Loucy (cell line): Measurements from ENCODE around the gene ABHD17A.
A peak's percentile ranks its signal among the peaks of the same experiment; 100 is the strongest.

Source experiments
- H2AFZ ChIP-seq: fragments of 200-600 bp; sonication (generic); 2 replicates; pipeline ENCODE4 v1.6.0; 2016; ENCODE audit warnings: antibody characterized with exemption, mild to moderate bottlenecking, low read length, moderate library complexity
- H3F3A ChIP-seq: fragments of 200-600 bp; 2 replicates; pipeline ENCODE4 v1.6.0; 2016; ENCODE audit warnings: antibody characterized with exemption, low read depth, mild to moderate bottlenecking
- H3K27me3 ChIP-seq: fragments of 200-600 bp; sonication (generic); 2 replicates; pipeline ENCODE4 v1.6.1; 2014; ENCODE audit warnings: low read length, mild to moderate bottlenecking; ENCODE audit not compliant: insufficient read depth, poor library complexity, severe bottlenecking
- H3K36me3 ChIP-seq: fragments of 200-600 bp; sonication (generic); 2 replicates; pipeline ENCODE4 v1.6.1; 2016; ENCODE audit warnings: low read length; ENCODE audit not compliant: insufficient read depth
- H3K4me1 ChIP-seq: fragments of 200-600 bp; sonication (generic); 2 replicates; pipeline ENCODE4 v1.5.1; 2014; ENCODE audit warnings: low read length, mild to moderate bottlenecking; ENCODE audit not compliant: insufficient read depth, poor library complexity, severe bottlenecking
- H3K4me2 ChIP-seq: fragments of 200-600 bp; sonication (generic); 2 replicates; pipeline ENCODE4 v1.6.0; 2014; ENCODE audit warnings: antibody characterized with exemption, low read length, low read depth, mild to moderate bottlenecking; ENCODE audit not compliant: poor library complexity, severe bottlenecking
- H3K4me3 ChIP-seq: fragments of 200-600 bp; sonication (generic); 2 replicates; pipeline ENCODE4 v1.5.1; 2014; ENCODE audit warnings: low read length, mild to moderate bottlenecking, mixed read lengths; ENCODE audit not compliant: poor library complexity, severe bottlenecking
- H3K79me2 ChIP-seq: fragments of 200-600 bp; sonication (generic); 2 replicates; pipeline ENCODE4 v1.6.1; 2014; ENCODE audit warnings: low read length; ENCODE audit not compliant: insufficient read depth
- H3K9ac ChIP-seq: fragments of 200-600 bp; sonication (generic); 2 replicates; pipeline ENCODE4 v1.6.0; 2014; ENCODE audit warnings: mild to moderate bottlenecking, low read depth, low read length, moderate library complexity; ENCODE audit not compliant: poor library complexity, severe bottlenecking
- H3K9me2 ChIP-seq: fragments of 200-600 bp; sonication (generic); replicated peaks from 2 replicates; pipeline ENCODE4 v1.6.1; 2016; ENCODE audit warnings: low read depth, low read length, mixed read lengths
- H3K9me3 ChIP-seq: fragments of 200-600 bp; sonication (generic); 2 replicates; pipeline ENCODE4 v1.6.1; 2014; ENCODE audit warnings: mild to moderate bottlenecking, antibody characterized with exemption, low read length, low read depth; ENCODE audit not compliant: insufficient read depth
- H4K20me1 ChIP-seq: fragments of 200-600 bp; sonication (generic); 2 replicates; pipeline ENCODE4 v1.6.0; 2014; ENCODE audit warnings: antibody characterized with exemption, low read length, mild to moderate bottlenecking; ENCODE audit not compliant: insufficient read depth, poor library complexity, severe bottlenecking
- EZH2phosphoT487 ChIP-seq: fragments of 200-600 bp; IDR thresholded peaks from 2 replicates; pipeline ENCODE4 v1.6.1; 2018; ENCODE audit warnings: antibody characterized with exemption, mild to moderate bottlenecking, moderate library complexity, borderline replicate concordance
- TF ChIP-seq, protein P1 (sequence below): fragments of 200-600 bp; sonication (generic); conservative IDR thresholded peaks from 2 replicates; pipeline ENCODE4 v1.5.1; 2014; ENCODE audit warnings: mild to moderate bottlenecking, antibody characterized with exemption, low read length

ABHD17A gene

DNA sequence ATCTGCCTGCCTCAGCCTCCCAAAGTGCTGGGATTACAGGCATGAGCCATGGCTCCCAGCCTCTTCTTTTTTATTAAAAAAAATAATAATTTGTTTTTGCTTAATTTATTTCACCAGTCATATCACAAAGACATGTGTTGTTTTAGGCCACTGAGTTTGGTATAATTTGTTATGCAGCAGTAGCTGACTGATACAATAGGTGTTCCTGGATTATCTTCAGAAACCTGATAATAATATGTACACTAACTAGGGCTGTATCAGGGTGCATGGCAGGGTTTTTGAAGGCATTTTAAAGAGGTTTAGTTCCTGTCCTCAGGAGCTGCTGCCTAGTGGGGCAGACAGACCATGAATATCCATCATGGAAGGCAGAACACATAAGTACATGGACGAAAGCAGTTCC lies 46.1 kb upstream of the ABHD17A start:
- no peaks in the 10 kb centered on the region for H3K36me3 ChIP-seq
- no peak overlapping the region for H3K9ac ChIP-seq
- H3K4me2 ChIP-seq, result no peak overlapping the region
- TF ChIP-seq EZH2phosphoT487, result no peak
- TF ChIP-seq, protein P1, sequence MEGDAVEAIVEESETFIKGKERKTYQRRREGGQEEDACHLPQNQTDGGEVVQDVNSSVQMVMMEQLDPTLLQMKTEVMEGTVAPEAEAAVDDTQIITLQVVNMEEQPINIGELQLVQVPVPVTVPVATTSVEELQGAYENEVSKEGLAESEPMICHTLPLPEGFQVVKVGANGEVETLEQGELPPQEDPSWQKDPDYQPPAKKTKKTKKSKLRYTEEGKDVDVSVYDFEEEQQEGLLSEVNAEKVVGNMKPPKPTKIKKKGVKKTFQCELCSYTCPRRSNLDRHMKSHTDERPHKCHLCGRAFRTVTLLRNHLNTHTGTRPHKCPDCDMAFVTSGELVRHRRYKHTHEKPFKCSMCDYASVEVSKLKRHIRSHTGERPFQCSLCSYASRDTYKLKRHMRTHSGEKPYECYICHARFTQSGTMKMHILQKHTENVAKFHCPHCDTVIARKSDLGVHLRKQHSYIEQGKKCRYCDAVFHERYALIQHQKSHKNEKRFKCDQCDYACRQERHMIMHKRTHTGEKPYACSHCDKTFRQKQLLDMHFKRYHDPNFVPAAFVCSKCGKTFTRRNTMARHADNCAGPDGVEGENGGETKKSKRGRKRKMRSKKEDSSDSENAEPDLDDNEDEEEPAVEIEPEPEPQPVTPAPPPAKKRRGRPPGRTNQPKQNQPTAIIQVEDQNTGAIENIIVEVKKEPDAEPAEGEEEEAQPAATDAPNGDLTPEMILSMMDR, result no peak
- peaks cover 9% of the 10 kb centered on the region for H3K4me1 ChIP-seq
- H4K20me1 ChIP-seq, result no peaks in the 10 kb centered on the region
- H3K4me3 ChIP-seq, result no peak overlapping the region
- H2AFZ ChIP-seq, result no peak overlapping the region
- no peaks in the 10 kb centered on the region for H3K79me2 ChIP-seq
- no peaks in the 10 kb centered on the region for H3K27me3 ChIP-seq
- H3F3A ChIP-seq, result no peaks in the 10 kb centered on the region
- no peaks in the 10 kb centered on the region for H3K9me3 ChIP-seq
- no peaks in the 10 kb centered on the region for H3K9me2 ChIP-seq

DNA sequence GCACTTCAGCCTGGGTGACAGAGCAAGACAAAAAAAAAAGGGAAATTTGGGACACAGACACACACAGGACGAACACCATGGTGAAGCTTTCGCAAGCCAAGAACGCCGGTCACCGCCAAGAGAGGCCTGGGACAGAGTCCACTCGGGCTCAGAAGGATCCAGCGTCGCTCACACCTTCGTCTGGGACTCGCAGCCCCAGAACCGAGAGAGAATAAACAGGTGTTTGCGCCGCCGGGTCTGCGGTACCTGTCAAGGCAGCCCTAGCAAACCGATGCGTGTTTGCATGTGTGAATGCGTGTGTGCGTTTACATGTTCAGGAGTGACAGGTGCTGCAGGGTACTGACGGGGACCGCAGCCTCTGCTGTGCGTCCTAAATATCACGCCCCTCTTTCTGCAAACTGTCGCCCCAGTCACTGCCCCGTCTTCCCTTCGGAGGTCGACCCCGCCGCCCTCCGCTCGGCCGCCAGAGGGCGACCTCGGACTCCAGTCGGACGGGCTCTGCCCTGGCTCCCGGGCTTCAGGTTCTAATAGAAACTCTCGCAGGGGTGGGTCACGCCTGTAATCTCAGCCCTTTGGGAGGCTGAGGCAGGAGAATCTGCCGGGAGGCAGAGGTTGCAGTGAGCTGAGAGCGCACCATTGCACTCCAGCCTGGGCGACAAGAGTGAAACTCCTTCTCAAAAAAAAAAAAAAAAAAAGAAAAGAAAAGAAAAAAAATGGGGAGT lies 43.9 kb upstream of the ABHD17A start:
- no peaks in the 10 kb centered on the region for H3K27me3 ChIP-seq
- peak overlapping the region; percentile 17 for H2AFZ ChIP-seq
- peak overlapping the region; percentile 51 for H3K9ac ChIP-seq
- H3K79me2 ChIP-seq, result no peaks in the 10 kb centered on the region
- H3K4me3 ChIP-seq, result peak overlapping the region; percentile 66
- H3K4me1 ChIP-seq, result peaks cover 9% of the 10 kb centered on the region
- no peak for TF ChIP-seq EZH2phosphoT487
- TF ChIP-seq, protein P1, result peak; percentile 72
- H3F3A ChIP-seq, result no peaks in the 10 kb centered on the region
- no peaks in the 10 kb centered on the region; the same call in 1 of the 2 replicates for H3K36me3 ChIP-seq
- H3K9me3 ChIP-seq, result no peaks in the 10 kb centered on the region
- no peaks in the 10 kb centered on the region for H3K9me2 ChIP-seq
- H3K4me2 ChIP-seq, result peak overlapping the region; percentile 71
- no peaks in the 10 kb centered on the region for H4K20me1 ChIP-seq

DNA sequence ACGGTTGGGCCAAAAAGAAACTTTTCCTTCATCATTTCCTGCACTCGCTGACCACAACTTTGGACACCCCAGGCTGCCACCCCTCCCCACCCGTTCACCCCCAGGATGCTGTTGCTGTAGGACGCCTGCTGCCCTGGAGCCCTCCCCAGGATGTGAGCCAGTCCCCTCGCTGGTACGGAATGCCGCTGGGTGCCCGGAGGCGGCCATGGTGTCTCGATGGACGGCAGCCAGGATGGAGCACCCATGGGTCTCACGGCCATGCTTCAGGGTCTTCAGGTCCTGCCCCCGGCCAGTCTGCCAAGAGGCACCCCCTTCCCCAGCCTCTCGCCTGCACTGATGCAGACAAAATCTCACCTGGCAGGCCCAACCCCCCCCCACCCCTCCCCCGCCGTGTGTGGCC lies 40.2 kb upstream of the ABHD17A start:
- no peak overlapping the region for H2AFZ ChIP-seq
- no peaks in the 10 kb centered on the region for H3K9me2 ChIP-seq
- no peaks in the 10 kb centered on the region; the same call in 1 of the 2 replicates for H3K36me3 ChIP-seq
- no peaks in the 10 kb centered on the region for H4K20me1 ChIP-seq
- no peaks in the 10 kb centered on the region for H3K27me3 ChIP-seq
- no peaks in the 10 kb centered on the region for H3K9me3 ChIP-seq
- TF ChIP-seq, protein P1, result no peak
- no peak for TF ChIP-seq EZH2phosphoT487
- peaks cover 9% of the 10 kb centered on the region for H3K4me1 ChIP-seq
- H3K4me3 ChIP-seq, result no peak overlapping the region
- H3K79me2 ChIP-seq, result no peaks in the 10 kb centered on the region
- no peaks in the 10 kb centered on the region for H3F3A ChIP-seq
- H3K4me2 ChIP-seq, result no peak overlapping the region
- H3K9ac ChIP-seq, result no peak overlapping the region
